GM12878 (cell line): ENCODE data around the gene NDUFV3. TPM values are rescaled to one million over a fixed set of nuclear protein-coding genes. Genes with fewer than 3 reads are reported as not detected.

Experiments
- IKZF2 ChIP-seq, 2 experiments: fragments of 450-650 bp; IDR thresholded peaks; 2 replicates each; pipeline ENCODE4 v1.6.1; 2017; ENCODE audit warnings: mild to moderate bottlenecking in 2 of 2, moderate library complexity in 2 of 2
- PML ChIP-seq: IDR thresholded peaks from 2 replicates; pipeline ENCODE4 v1.6.1; 2012; ENCODE audit warnings: low read length, inconsistent platforms
- PRDM15 ChIP-seq: fragments of 450-650 bp; formaldehyde crosslinking; IDR thresholded peaks from 2 replicates; pipeline ENCODE4 v1.4.0; 2020; ENCODE audit warnings: mild to moderate bottlenecking, moderate library complexity
- TBL1XR1 ChIP-seq: IDR thresholded peaks from 2 replicates; pipeline ENCODE4 v1.6.1; 2012; ENCODE audit warnings: low read depth, low read length, improper control_type of control experiment
- YY1 ChIP-seq: IDR thresholded peaks from 2 replicates; pipeline ENCODE4 v1.6.1; 2011; ENCODE audit warnings: low read depth, mild to moderate bottlenecking, low read length
- ZNF687 ChIP-seq: fragments of 450-650 bp; IDR thresholded peaks from 2 replicates; pipeline ENCODE4 v1.6.1; 2017; ENCODE audit warnings: mild to moderate bottlenecking, moderate library complexity
- polyA plus RNA-seq, 11 experiments: library from polyadenylated mRNA; depleted of rRNA in 4 of 11; unstranded in 6 of 11; stranded (reverse) in 5 of 11; fragments of >200 nt; fragmentation: Nextera tagmentation in 4 of 11; fragmentation: Illumina TruSeq in 1 of 11; extraction: Ambion mirVana in 4 of 11; extraction: Trizol in 1 of 11; gene quantifications; 1 replicate in 1 of 11; 2 replicates in 10 of 11; pipeline versions ENCODE4 v1.2.1 to v1.2.3, GENCODE V29; 2011 to 2016; ENCODE audit warnings: inconsistent platforms in 2 of 11, missing spikeins in 2 of 11, low read depth in 1 of 11
- total RNA-seq, 4 experiments: library from RNA; depleted of rRNA in 3 of 4; stranded (reverse); fragments of >200 nt in 3 of 4; fragmentation: Illumina TruSeq in 1 of 4; extraction: Trizol in 1 of 4; gene quantifications; 2 replicates each; pipeline versions ENCODE4 v1.2.1 to v1.2.3, GENCODE V29; 2013 to 2021

Gene NDUFV3
- total and polyA plus RNA-seq, 10 of the 15 experiments (the other 5 are each of a cell fraction or from before 2014, with no cell fraction given): 7.0 to 44.7 (median 29.9) TPM

GRCh38 chr21:42847726-42848125 is 45.4 kb upstream of the NDUFV3 start (continued):
- TF ChIP-seq PRDM15 (CRISPR knock-in tag): no peak
- no peak for TF ChIP-seq YY1
- no peak for TF ChIP-seq PML
- no peak for TF ChIP-seq IKZF2 (IDR thresholded peaks at IDR 0.05)
- no peak for TF ChIP-seq TBL1XR1
- no peak for TF ChIP-seq ZNF687
